Epithelial cell of umbilical artery (primary cell): Measurements from ENCODE around the gene WNT2. TPM values are rescaled to one million over a fixed set of nuclear protein-coding genes. Genes with fewer than 3 reads are reported as not detected.

Experiments
- total RNA-seq: library from RNA; depleted of rRNA; stranded (reverse); fragments of >200 nt; gene quantifications from 2 replicates; pipeline ENCODE4 v1.2.3, GENCODE V29; 2014

The WNT2 gene
- total RNA-seq = not detected in 2 replicates

DNA sequence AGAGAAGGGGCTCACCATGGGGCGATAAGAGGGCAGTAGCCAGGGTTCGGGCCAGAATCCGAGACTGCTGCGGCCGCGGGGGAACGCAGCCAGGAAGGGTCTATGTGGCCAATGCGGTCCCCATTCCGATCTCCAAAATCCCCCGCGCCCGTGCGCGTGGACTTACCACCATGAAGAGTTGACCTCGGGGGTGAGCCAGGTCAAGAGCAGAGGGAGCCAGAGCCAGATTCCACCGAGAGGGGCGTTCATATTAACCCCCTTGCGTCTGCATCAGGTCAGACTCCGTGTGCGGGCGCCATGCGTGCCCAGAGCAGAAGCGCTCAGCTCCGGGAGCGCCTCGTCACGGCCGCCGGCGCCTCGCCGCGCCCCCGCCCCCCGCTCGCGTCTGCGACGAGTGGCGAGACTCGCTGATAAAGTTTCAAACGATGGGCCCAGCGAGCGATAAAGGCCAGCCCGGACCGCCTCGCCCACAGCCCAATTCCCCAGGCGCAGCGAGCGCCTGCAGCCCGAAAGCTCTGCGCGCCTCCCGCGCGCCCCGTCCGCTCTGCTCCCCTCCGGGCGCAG, at the start of gene WNT2:
WNT2 (minus strand) TSS at position 318 of the 564 bp plus-strand sequence; CDS start at position 249, 69 bp downstream.

Other genes starting within 250 kb of the WNT2 start
- gene ASZ1, start 104.4 kb upstream of the WNT2 start, total RNA-seq = not detected in 2 replicates
- gene CFTR, start 157.0 kb upstream of the WNT2 start, total RNA-seq = not detected in 2 replicates